Epithelial cell of esophagus (primary cell): ENCODE data around the gene FUS.
A peak's percentile ranks its signal among the peaks of the same experiment; 100 is the strongest.
"Not testable (repeated sequence)": the region's sequence is repeated elsewhere in the genome, so short reads cannot be mapped to it uniquely, and the experiment has no call there.

Source experiments
- DNase-seq: peaks from one replicate; pipeline ENCODE4 v3.0.0; 2010; ENCODE audit warnings: low read depth
- H3K4me3 ChIP-seq: 2 replicates; pipeline ENCODE4 v1.5.1; 2011; ENCODE audit warnings: mild to moderate bottlenecking, low read length, control low read depth
- CTCF ChIP-seq: IDR thresholded peaks from 2 replicates; pipeline ENCODE4 v1.5.1; 2011; ENCODE audit warnings: low read depth, mild to moderate bottlenecking, low read length, control low read depth, inconsistent platforms; ENCODE audit not compliant: insufficient read depth; ENCODE audit errors: missing control alignments

Gene FUS

GRCh38 chr16:31133046-31133501 is 46.9 kb upstream of the FUS start:
- peak overlapping the region; percentile 83 for H3K4me3 ChIP-seq
- DNase-seq = no peak
- TF ChIP-seq CTCF = no peak

- peak overlapping the region; percentile 83 for H3K4me3 ChIP-seq
- DNase-seq = peak; percentile 64
- no peak for TF ChIP-seq CTCF
Observed at GRCh38 chr16:31134091-31134571, 45.8 kb upstream of the FUS start.

GRCh38 chr16:31134625-31135534 is 45.1 kb upstream of the FUS start:
- H3K4me3 ChIP-seq = peak overlapping the region; percentile 83
- peak; percentile 73 for DNase-seq
- TF ChIP-seq CTCF = peak; percentile 48

GRCh38 chr16:31135535-31136286 is 44.2 kb upstream of the FUS start, which contains the start of gene PRSS8:
Gene PRSS8 (minus strand): TSS chr16:31135727. CDS start chr16:31135498, 229 bp downstream.
- peak within 1 kb of the TSS; percentile 83 for H3K4me3 ChIP-seq
- DNase-seq = peak; percentile 90
- no peak for TF ChIP-seq CTCF

GRCh38 chr16:31136287-31136662 is 43.7 kb upstream of the FUS start:
- no peak overlapping the region for H3K4me3 ChIP-seq
- no peak for TF ChIP-seq CTCF
- no peak for DNase-seq

- DNase-seq, H3K4me3 ChIP-seq: not testable (repeated sequence)
Observed at GRCh38 chr16:31136822-31137499, 43.0 kb upstream of the FUS start.
